ENCODE results near the gene KCNMA1.

Gene KCNMA1

GRCh38 chr10:77313066-77313750 lies 324.4 kb downstream of the KCNMA1 start:
- TF ChIP-seq, protein P1, sequence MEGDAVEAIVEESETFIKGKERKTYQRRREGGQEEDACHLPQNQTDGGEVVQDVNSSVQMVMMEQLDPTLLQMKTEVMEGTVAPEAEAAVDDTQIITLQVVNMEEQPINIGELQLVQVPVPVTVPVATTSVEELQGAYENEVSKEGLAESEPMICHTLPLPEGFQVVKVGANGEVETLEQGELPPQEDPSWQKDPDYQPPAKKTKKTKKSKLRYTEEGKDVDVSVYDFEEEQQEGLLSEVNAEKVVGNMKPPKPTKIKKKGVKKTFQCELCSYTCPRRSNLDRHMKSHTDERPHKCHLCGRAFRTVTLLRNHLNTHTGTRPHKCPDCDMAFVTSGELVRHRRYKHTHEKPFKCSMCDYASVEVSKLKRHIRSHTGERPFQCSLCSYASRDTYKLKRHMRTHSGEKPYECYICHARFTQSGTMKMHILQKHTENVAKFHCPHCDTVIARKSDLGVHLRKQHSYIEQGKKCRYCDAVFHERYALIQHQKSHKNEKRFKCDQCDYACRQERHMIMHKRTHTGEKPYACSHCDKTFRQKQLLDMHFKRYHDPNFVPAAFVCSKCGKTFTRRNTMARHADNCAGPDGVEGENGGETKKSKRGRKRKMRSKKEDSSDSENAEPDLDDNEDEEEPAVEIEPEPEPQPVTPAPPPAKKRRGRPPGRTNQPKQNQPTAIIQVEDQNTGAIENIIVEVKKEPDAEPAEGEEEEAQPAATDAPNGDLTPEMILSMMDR (IDR thresholded peaks at IDR 0.05; ENCODE audit: control insufficient read depth, insufficient read depth, low read depth, low read length, missing control alignments): no peak
- H3K4me3 ChIP-seq (ENCODE audit: control insufficient read depth, low read depth, low read length): no peak overlapping the region
- no peak for DNase-seq (ENCODE audit: low read depth)

DNA sequence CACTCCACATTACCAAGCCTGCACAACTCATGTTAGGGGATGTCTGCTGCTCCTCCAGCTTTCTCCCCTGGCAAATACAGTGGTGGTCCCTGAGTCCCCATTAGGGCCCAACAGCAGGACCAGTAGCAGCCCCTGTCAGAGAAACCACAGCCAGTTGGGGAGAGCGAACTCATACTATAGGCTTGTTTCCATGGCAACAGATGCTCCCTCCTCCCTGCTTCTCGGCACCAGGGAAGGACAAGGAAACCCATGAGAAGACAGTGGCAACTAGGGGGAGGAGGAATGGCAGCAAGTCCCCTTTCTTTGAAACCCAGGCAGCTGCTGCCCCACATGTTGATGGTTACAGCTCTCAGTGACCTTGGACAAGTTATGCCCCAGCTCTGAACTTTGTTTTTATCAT lies 326.4 kb downstream of the KCNMA1 start:
- DNase-seq (ENCODE audit: low read depth): no peak
- H3K4me3 ChIP-seq (ENCODE audit: control insufficient read depth, low read depth, low read length): no peak overlapping the region
- TF ChIP-seq, protein P1 (IDR thresholded peaks at IDR 0.05; ENCODE audit: control insufficient read depth, insufficient read depth, low read depth, low read length, missing control alignments): no peak

DNA sequence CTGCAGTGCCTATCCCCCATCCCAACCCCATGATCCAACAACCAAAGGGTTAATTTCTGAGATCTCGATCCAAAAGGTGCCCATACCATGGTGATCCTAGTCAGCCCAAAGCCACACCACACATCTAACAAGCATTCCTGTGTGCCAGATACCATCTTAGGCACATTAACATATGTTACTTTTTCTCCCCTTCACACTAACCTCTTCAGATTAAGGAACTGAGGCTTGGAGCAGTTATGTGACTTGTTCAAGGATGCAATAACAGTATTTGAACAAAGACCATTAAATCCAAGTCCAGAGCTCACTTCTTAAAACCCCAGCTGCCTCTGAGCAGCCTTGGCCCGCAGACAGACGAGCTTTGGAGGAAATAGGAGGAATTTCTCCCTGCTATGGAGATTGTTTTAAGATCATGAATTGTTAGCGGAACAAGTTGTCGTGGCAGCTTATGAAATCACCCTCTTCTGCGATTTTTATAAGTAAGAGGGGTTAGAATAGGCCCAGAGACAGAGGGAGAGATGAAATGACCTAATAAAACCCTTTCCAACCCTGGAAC lies 327.2 kb downstream of the KCNMA1 start:
- no peak for DNase-seq (ENCODE audit: low read depth)
- TF ChIP-seq, protein P1 (IDR thresholded peaks at IDR 0.05; ENCODE audit: control insufficient read depth, insufficient read depth, low read depth, low read length, missing control alignments): no peak
- no peak overlapping the region for H3K4me3 ChIP-seq (ENCODE audit: control insufficient read depth, low read depth, low read length)

- no peak for DNase-seq (ENCODE audit: low read depth)
- no peak overlapping the region for H3K4me3 ChIP-seq (ENCODE audit: control insufficient read depth, low read depth, low read length)
- TF ChIP-seq, protein P1 (IDR thresholded peaks at IDR 0.05; ENCODE audit: control insufficient read depth, insufficient read depth, low read depth, low read length, missing control alignments): no peak
Measured at GRCh38 chr10:77309509-77309908, 328.1 kb downstream of the KCNMA1 start.

- H3K4me3 ChIP-seq (ENCODE audit: control insufficient read depth, low read depth, low read length): no peak overlapping the region
- DNase-seq (ENCODE audit: low read depth): no peak
- TF ChIP-seq, protein P1 (IDR thresholded peaks at IDR 0.05; ENCODE audit: control insufficient read depth, insufficient read depth, low read depth, low read length, missing control alignments): no peak
Measured at GRCh38 chr10:77309092-77309491, 328.5 kb downstream of the KCNMA1 start.

DNA sequence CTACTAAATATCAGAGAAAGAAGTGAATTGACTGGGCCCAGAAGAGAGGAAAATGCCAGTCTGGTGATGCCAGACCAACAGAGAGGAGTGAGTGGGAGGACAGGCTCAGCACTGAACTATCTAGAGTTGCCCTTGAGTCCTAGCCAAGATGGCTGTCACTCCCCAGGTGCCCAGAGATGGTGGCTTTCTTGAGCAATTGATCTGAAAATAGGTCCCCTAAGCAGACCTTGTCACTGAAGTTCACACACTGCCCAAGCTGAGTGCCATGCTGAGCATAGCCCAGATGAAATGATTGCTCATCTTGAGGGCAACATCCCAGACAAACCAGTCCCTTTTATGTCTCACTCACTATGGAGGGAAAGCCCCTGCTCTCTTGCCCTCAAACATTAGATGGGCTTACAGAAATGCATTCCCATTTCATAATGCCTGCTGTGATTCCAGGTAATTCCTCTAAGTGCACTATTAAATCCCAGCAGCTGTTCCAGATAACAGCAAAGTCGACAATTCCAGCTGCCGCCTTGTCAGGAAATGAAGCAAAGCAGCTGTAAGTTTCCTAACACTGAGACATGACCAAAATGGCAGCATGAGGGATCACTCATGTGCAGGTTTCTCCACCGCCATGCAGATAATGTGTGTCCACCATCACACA lies 329.4 kb downstream of the KCNMA1 start:
- DNase-seq (ENCODE audit: low read depth): no peak
- H3K4me3 ChIP-seq (ENCODE audit: control insufficient read depth, low read depth, low read length): no peak overlapping the region
- TF ChIP-seq, protein P1 (IDR thresholded peaks at IDR 0.05; ENCODE audit: control insufficient read depth, insufficient read depth, low read depth, low read length, missing control alignments): no peak
